Smooth muscle cell (in vitro differentiated cells): ENCODE data around the gene CAMTA1. TPM values are rescaled to one million over a fixed set of nuclear protein-coding genes. Genes with fewer than 3 reads are reported as not detected.

Experiments
- DNase-seq: peaks from one replicate; lab custom pipeline; 2025; ENCODE audit not compliant: unreplicated experiment; lab: John Stamatoyannopoulos, UW
- H2AFZ ChIP-seq: fragments of 200-600 bp; sonication (generic); 2 replicates; pipeline ENCODE4 v1.6.0; 2016; ENCODE audit warnings: antibody characterized with exemption, low read depth, mild to moderate bottlenecking
- H3F3A ChIP-seq: fragments of 200-600 bp; sonication (generic); 2 replicates; pipeline ENCODE4 v1.6.0; 2017; ENCODE audit warnings: antibody characterized with exemption, low read depth
- H3K27ac ChIP-seq: fragments of 200-600 bp; sonication (generic); 2 replicates; pipeline ENCODE4 v1.5.1; 2016; ENCODE audit warnings: low read depth, mild to moderate bottlenecking
- H3K27me3 ChIP-seq: fragments of 200-600 bp; sonication (generic); 2 replicates; pipeline ENCODE4 v1.6.1; 2016; ENCODE audit warnings: low read depth, mild to moderate bottlenecking
- H3K36me3 ChIP-seq: fragments of 200-600 bp; sonication (generic); 2 replicates; pipeline ENCODE4 v1.5.1; 2016; ENCODE audit warnings: low read depth
- H3K4me1 ChIP-seq: fragments of 200-600 bp; sonication (generic); 2 replicates; pipeline ENCODE4 v1.5.1; 2016; ENCODE audit warnings: low read depth
- H3K4me2 ChIP-seq: fragments of 200-600 bp; sonication (generic); 2 replicates; pipeline ENCODE4 v1.6.0; 2016; ENCODE audit warnings: mild to moderate bottlenecking
- H3K4me3 ChIP-seq: fragments of 200-600 bp; sonication (generic); 2 replicates; pipeline ENCODE4 v1.5.1; 2016; ENCODE audit warnings: mild to moderate bottlenecking
- H3K79me2 ChIP-seq: fragments of 200-600 bp; sonication (generic); 2 replicates; pipeline ENCODE4 v1.6.0; 2016; ENCODE audit warnings: low read depth, mild to moderate bottlenecking
- H3K9ac ChIP-seq: fragments of 200-600 bp; sonication (generic); 2 replicates; pipeline ENCODE4 v1.6.0; 2016; ENCODE audit warnings: low read depth
- H3K9me3 ChIP-seq: fragments of 200-600 bp; sonication (generic); replicated peaks from 2 replicates; pipeline ENCODE4 v1.5.1; 2016; ENCODE audit warnings: low read depth
- H4K20me1 ChIP-seq: fragments of 200-600 bp; sonication (generic); 2 replicates; pipeline ENCODE4 v1.6.0; 2016; ENCODE audit warnings: low read depth
- CTCF ChIP-seq: fragments of 200-600 bp; sonication (generic); IDR thresholded peaks from 2 replicates; pipeline ENCODE4 v1.5.1; 2017; ENCODE audit warnings: borderline replicate concordance, mild to moderate bottlenecking, antibody characterized with exemption; ENCODE audit not compliant: insufficient read depth, poor library complexity, severe bottlenecking
- WGBS: methylation state at CpG from one replicate; pipeline ENCODE4 v1.1.7; 2016; ENCODE audit warnings: low lambda C conversion rate; 5-methylcytosine and 5-hydroxymethylcytosine counted together
- polyA plus RNA-seq: library from polyadenylated mRNA; unstranded; fragments of >200 nt; fragmentation: Nextera tagmentation; extraction: Ambion mirVana; gene quantifications from 2 replicates; pipeline ENCODE4 v1.2.1, GENCODE V29; 2016
- total RNA-seq: library from RNA; depleted of rRNA; stranded (reverse); fragments of >200 nt; gene quantifications from 2 replicates; pipeline ENCODE4 v1.2.3, GENCODE V29; 2014

CAMTA1 gene
- total and polyA plus RNA-seq, 2 experiments from 2014 or later: 139 to 145 TPM

DNA sequence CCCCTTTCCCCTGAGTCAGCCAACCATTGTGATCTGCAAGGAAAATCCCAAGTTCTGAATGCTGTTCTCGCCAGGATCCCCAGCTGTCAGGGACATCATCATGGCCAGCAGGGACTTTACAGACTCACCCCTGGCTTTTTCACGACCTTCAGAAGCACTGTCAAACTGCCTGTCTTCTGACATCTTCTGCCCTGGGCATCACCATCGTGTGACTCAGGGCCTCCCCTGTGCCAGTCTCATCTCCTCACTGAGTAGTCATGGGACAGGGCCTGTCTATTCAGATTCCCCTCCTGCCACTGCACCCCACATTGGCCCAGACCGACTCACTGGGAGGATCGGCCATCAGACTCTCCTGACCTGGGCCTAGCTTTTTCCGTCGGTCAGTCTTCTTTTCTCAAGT is 913.4 kb downstream of the CAMTA1 start:
- no peaks in the 10 kb centered on the region for H4K20me1 ChIP-seq
- H3K36me3 ChIP-seq: no peaks in the 10 kb centered on the region
- H3K9ac ChIP-seq: no peak overlapping the region
- peaks cover 2% of the 10 kb centered on the region for H3K4me1 ChIP-seq
- peaks cover 2% of the 10 kb centered on the region for H3F3A ChIP-seq
- H3K27ac ChIP-seq: no peak overlapping the region
- H3K4me2 ChIP-seq: no peak overlapping the region
- H3K9me3 ChIP-seq: no peaks in the 10 kb centered on the region
- no peak for TF ChIP-seq CTCF
- no peak overlapping the region for H3K4me3 ChIP-seq
- WGBS: 91% methylated on average over 7 of the region's 7 CpGs
- peaks cover 22% of the 10 kb centered on the region for H3K27me3 ChIP-seq
- DNase-seq: no peak
- H2AFZ ChIP-seq: no peak overlapping the region
- no peaks in the 10 kb centered on the region for H3K79me2 ChIP-seq

GRCh38 chr1:7702365-7702764 is 917.1 kb downstream of the CAMTA1 start:
- Histone ChIP-seq H4K20me1 (no peaks in the 10 kb centered on the region), H3K27ac (no peak overlapping the region), H3K27me3 (peaks cover 36% of the 10 kb centered on the region), H3K79me2 (no peaks in the 10 kb centered on the region), H3K4me3 (no peak overlapping the region), H3K36me3 (no peaks in the 10 kb centered on the region), H3K4me1 (peaks cover 3% of the 10 kb centered on the region), H3F3A (peaks cover 2% of the 10 kb centered on the region), H2AFZ (no peak overlapping the region), H3K4me2 (no peak overlapping the region), H3K9me3 (no peaks in the 10 kb centered on the region), H3K9ac (no peak overlapping the region)
- DNase-seq: no peak
- WGBS: 20% methylated on average over 5 of the region's 5 CpGs
- TF ChIP-seq CTCF: no peak

GRCh38 chr1:7703321-7704213 is 918.3 kb downstream of the CAMTA1 start:
- Histone ChIP-seq H3K4me2 (peak overlapping the region; percentile 78), H3K27ac (no peak overlapping the region), H3K4me3 (peak overlapping the region; percentile 31), H2AFZ (no peak overlapping the region), H3K27me3 (peaks cover 36% of the 10 kb centered on the region), H3K36me3 (no peaks in the 10 kb centered on the region), H3K9me3 (no peaks in the 10 kb centered on the region), H4K20me1 (no peaks in the 10 kb centered on the region), H3K4me1 (peaks cover 3% of the 10 kb centered on the region), H3F3A (peaks cover 2% of the 10 kb centered on the region), H3K79me2 (no peaks in the 10 kb centered on the region), H3K9ac (no peak overlapping the region)
- DNase-seq: no peak
- WGBS: 17% methylated on average over 24 of the region's 60 CpGs
- TF ChIP-seq CTCF: no peak
